Activated CD4-positive, alpha-beta T cell treated with anti-CD3 and anti-CD28 coated beads, Interleukin-2, amount 10 ng/mL, durations not matched to agents 24 days and 14 days (primary cell): ENCODE measurements around the gene CEP43. TPM values are rescaled to one million over a fixed set of nuclear protein-coding genes. Genes with fewer than 3 reads are reported as not detected.

Experiments
- DNase-seq: peaks from one replicate; pipeline ENCODE4 v3.0.0; 2022
- H3K27ac Mint-ChIP-seq: one replicate; pipeline ENCODE4 v1.8.0; 2022; ENCODE audit warnings: mild to moderate bottlenecking, mixed read lengths
- H3K27me3 Mint-ChIP-seq: one replicate; pipeline ENCODE4 v1.8.0; 2022; ENCODE audit warnings: mixed read lengths
- H3K36me3 Mint-ChIP-seq: one replicate; pipeline ENCODE4 v1.8.0; 2022; ENCODE audit warnings: low read depth, mild to moderate bottlenecking, mixed read lengths
- H3K4me1 Mint-ChIP-seq: one replicate; pipeline ENCODE4 v1.8.0; 2021; ENCODE audit warnings: mixed read lengths
- H3K4me3 Mint-ChIP-seq: one replicate; pipeline ENCODE4 v1.8.0; 2022; ENCODE audit warnings: mild to moderate bottlenecking, moderate library complexity, mixed read lengths
- H3K9me3 Mint-ChIP-seq: one replicate; pipeline ENCODE4 v1.8.0; 2021; ENCODE audit warnings: mixed read lengths
- intact Hi-C: fragments of 100-400 bp; cut with micrococcal nuclease; formaldehyde crosslinking; loops from one replicate; pipeline ENCODE4 v1.15.1; 2023
- total RNA-seq: library from RNA; stranded (reverse); gene quantifications from 2 replicates; pipeline ENCODE4 v1.2.3, GENCODE V29; 2022

CEP43 gene
- total RNA-seq, 1 donor from 2014 or later, result 21.1 TPM

- intact Hi-C loops, result loop anchor here (1.0 to 5.0 kb wide), 4 partner anchors 14 to 574 kb away; partner anchors contain the start of genes CEP43, MPC1 and RPS6KA2
- H3K27ac Mint-ChIP-seq, result peak within 1 kb of the TSS; percentile 98
Observed at GRCh38 chr6:166956444-166957086, 42.6 kb upstream of the CEP43 start, which contains the start of gene RNASET2. RNASET2 (minus strand) TSS chr6:166956550; CDS start chr6:166956182, 368 bp downstream.

GRCh38 chr6:166957087-166957804 lies 42.0 kb upstream of the CEP43 start:
- peak overlapping the region; percentile 98 for H3K27ac Mint-ChIP-seq
- intact Hi-C loops, result loop anchor here (2.0 to 5.0 kb wide), 3 partner anchors 14 to 575 kb away; partner anchors contain the start of genes MPC1 and RPS6KA2
- peaks cover 59% of the 10 kb centered on the region for H3K4me1 Mint-ChIP-seq
- peak overlapping the region; percentile 95 for H3K4me3 Mint-ChIP-seq
- no peaks in the 10 kb centered on the region for H3K9me3 Mint-ChIP-seq
- peaks cover 17% of the 10 kb centered on the region for H3K36me3 Mint-ChIP-seq
- H3K27me3 Mint-ChIP-seq, result no peaks in the 10 kb centered on the region
- DNase-seq, result peak; percentile 87

More at GRCh38 chr6:166956444-166957086, 42.6 kb upstream of the CEP43 start, which contains the start of gene RNASET2:
- DNase-seq, result peak; percentile 100
- H3K4me1 Mint-ChIP-seq, result peaks cover 65% of the 10 kb centered on the region
- H3K27me3 Mint-ChIP-seq, result no peaks in the 10 kb centered on the region
- no peaks in the 10 kb centered on the region for H3K9me3 Mint-ChIP-seq
- peaks cover 19% of the 10 kb centered on the region for H3K36me3 Mint-ChIP-seq
- H3K4me3 Mint-ChIP-seq, result peak within 1 kb of the TSS; percentile 95

- no peaks in the 10 kb centered on the region for H3K9me3 Mint-ChIP-seq
- no peaks in the 10 kb centered on the region for H3K27me3 Mint-ChIP-seq
- H3K27ac Mint-ChIP-seq, result peak overlapping the region; percentile 98
- H3K4me3 Mint-ChIP-seq, result peak overlapping the region; percentile 95
- H3K4me1 Mint-ChIP-seq, result peaks cover 54% of the 10 kb centered on the region
- peaks cover 15% of the 10 kb centered on the region for H3K36me3 Mint-ChIP-seq
- no peak for DNase-seq
- intact Hi-C loops, result loop anchor here (2.0 to 5.0 kb wide), 3 partner anchors 15 to 575 kb away; partner anchors contain the start of genes MPC1 and RPS6KA2
Observed at GRCh38 chr6:166957805-166958076, 41.5 kb upstream of the CEP43 start.

GRCh38 chr6:166958926-166959861 lies 40.0 kb upstream of the CEP43 start:
- intact Hi-C loops, result loop anchor here (5.0 kb wide), 1 partner anchor 577 kb away; the partner anchor contains the start of gene MPC1
- Mint-ChIP-seq H3K36me3 (peaks cover 9% of the 10 kb centered on the region), H3K27me3 (no peaks in the 10 kb centered on the region), H3K27ac (peak overlapping the region; percentile 98), H3K4me3 (peak overlapping the region; percentile 95), H3K4me1 (peaks cover 39% of the 10 kb centered on the region), H3K9me3 (peaks cover 5% of the 10 kb centered on the region)
- peak; percentile 88 for DNase-seq

GRCh38 chr6:166959911-166960608 lies 39.1 kb upstream of the CEP43 start:
- peaks cover 5% of the 10 kb centered on the region for H3K9me3 Mint-ChIP-seq
- H3K4me1 Mint-ChIP-seq, result peaks cover 37% of the 10 kb centered on the region
- H3K27ac Mint-ChIP-seq, result peak overlapping the region; percentile 98
- peak; percentile 60 for DNase-seq
- H3K4me3 Mint-ChIP-seq, result peak overlapping the region; percentile 65
- H3K36me3 Mint-ChIP-seq, result peaks cover 8% of the 10 kb centered on the region
- no peaks in the 10 kb centered on the region for H3K27me3 Mint-ChIP-seq
- intact Hi-C loops, result loop anchor here (5.0 kb wide), 1 partner anchor 578 kb away; the partner anchor contains the start of gene MPC1

- intact Hi-C loops, result no loop called here
- Mint-ChIP-seq H3K27ac (peak overlapping the region; percentile 98), H3K4me1 (peaks cover 33% of the 10 kb centered on the region), H3K36me3 (peaks cover 7% of the 10 kb centered on the region), H3K9me3 (peaks cover 5% of the 10 kb centered on the region), H3K27me3 (no peaks in the 10 kb centered on the region), H3K4me3 (no peak overlapping the region)
- no peak for DNase-seq
Observed at GRCh38 chr6:166960609-166960978, 38.6 kb upstream of the CEP43 start.

GRCh38 chr6:166966268-166966667 lies 32.9 kb upstream of the CEP43 start:
- Mint-ChIP-seq H3K27me3 (no peaks in the 10 kb centered on the region), H3K27ac (no peak overlapping the region), H3K4me1 (peaks cover 17% of the 10 kb centered on the region), H3K9me3 (peaks cover 21% of the 10 kb centered on the region), H3K4me3 (no peak overlapping the region), H3K36me3 (peaks cover 40% of the 10 kb centered on the region)
- DNase-seq, result no peak
- intact Hi-C loops, result no loop called here

- Mint-ChIP-seq H3K27ac (peak overlapping the region; percentile 70), H3K27me3 (no peaks in the 10 kb centered on the region), H3K36me3 (peaks cover 49% of the 10 kb centered on the region), H3K4me3 (peak overlapping the region; percentile 64), H3K4me1 (peaks cover 36% of the 10 kb centered on the region), H3K9me3 (peaks cover 16% of the 10 kb centered on the region)
- DNase-seq, result peak; percentile 72
- intact Hi-C loops, result no loop called here
Observed at GRCh38 chr6:166969390-166970002, 29.7 kb upstream of the CEP43 start.

GRCh38 chr6:166970091-166970490 lies 29.1 kb upstream of the CEP43 start:
- peak overlapping the region; percentile 70 for H3K27ac Mint-ChIP-seq
- intact Hi-C loops, result no loop called here

GRCh38 chr6:166970776-166971175 lies 28.4 kb upstream of the CEP43 start:
- H3K4me1 Mint-ChIP-seq, result peaks cover 38% of the 10 kb centered on the region
- H3K36me3 Mint-ChIP-seq, result peaks cover 51% of the 10 kb centered on the region
- no peak overlapping the region for H3K4me3 Mint-ChIP-seq
- no peak for DNase-seq
- H3K27me3 Mint-ChIP-seq, result no peaks in the 10 kb centered on the region
- no peak overlapping the region for H3K27ac Mint-ChIP-seq
- peaks cover 16% of the 10 kb centered on the region for H3K9me3 Mint-ChIP-seq
- intact Hi-C loops, result no loop called here

More at GRCh38 chr6:166970091-166970490, 29.1 kb upstream of the CEP43 start:
- Mint-ChIP-seq H3K27me3 (no peaks in the 10 kb centered on the region), H3K9me3 (peaks cover 16% of the 10 kb centered on the region), H3K36me3 (peaks cover 52% of the 10 kb centered on the region), H3K4me1 (peaks cover 38% of the 10 kb centered on the region), H3K4me3 (peak overlapping the region; percentile 64)
- no peak for DNase-seq

GRCh38 chr6:166971271-166971670 lies 27.9 kb upstream of the CEP43 start:
- Mint-ChIP-seq H3K4me1 (peaks cover 38% of the 10 kb centered on the region), H3K27ac (peak overlapping the region; percentile 82), H3K36me3 (peaks cover 49% of the 10 kb centered on the region)

GRCh38 chr6:166972101-166972500 lies 27.1 kb upstream of the CEP43 start:
- H3K36me3 Mint-ChIP-seq, result peaks cover 43% of the 10 kb centered on the region
- no peak overlapping the region for H3K27ac Mint-ChIP-seq
- H3K4me1 Mint-ChIP-seq, result peaks cover 38% of the 10 kb centered on the region
- intact Hi-C loops, result no loop called here
- H3K27me3 Mint-ChIP-seq, result no peaks in the 10 kb centered on the region
- no peak overlapping the region for H3K4me3 Mint-ChIP-seq
- H3K9me3 Mint-ChIP-seq, result peaks cover 6% of the 10 kb centered on the region
- no peak for DNase-seq

More at GRCh38 chr6:166971271-166971670, 27.9 kb upstream of the CEP43 start:
- no peak overlapping the region for H3K4me3 Mint-ChIP-seq
- intact Hi-C loops, result no loop called here
- peaks cover 13% of the 10 kb centered on the region for H3K9me3 Mint-ChIP-seq
- no peak for DNase-seq
- no peaks in the 10 kb centered on the region for H3K27me3 Mint-ChIP-seq
